WI38 (cell line): ENCODE data around the gene MARVELD1.

ENCODE experiments used
- H3K4me3 ChIP-seq: 2 replicates; pipeline ENCODE4 v1.5.1; 2011; ENCODE audit warnings: low read depth, mild to moderate bottlenecking, control low read depth, low read length
- TF ChIP-seq, protein P1 (sequence below): IDR thresholded peaks from 2 replicates; pipeline ENCODE4 v1.5.1; 2012; ENCODE audit warnings: low read depth, mild to moderate bottlenecking, control low read depth, low read length

Gene MARVELD1

DNA sequence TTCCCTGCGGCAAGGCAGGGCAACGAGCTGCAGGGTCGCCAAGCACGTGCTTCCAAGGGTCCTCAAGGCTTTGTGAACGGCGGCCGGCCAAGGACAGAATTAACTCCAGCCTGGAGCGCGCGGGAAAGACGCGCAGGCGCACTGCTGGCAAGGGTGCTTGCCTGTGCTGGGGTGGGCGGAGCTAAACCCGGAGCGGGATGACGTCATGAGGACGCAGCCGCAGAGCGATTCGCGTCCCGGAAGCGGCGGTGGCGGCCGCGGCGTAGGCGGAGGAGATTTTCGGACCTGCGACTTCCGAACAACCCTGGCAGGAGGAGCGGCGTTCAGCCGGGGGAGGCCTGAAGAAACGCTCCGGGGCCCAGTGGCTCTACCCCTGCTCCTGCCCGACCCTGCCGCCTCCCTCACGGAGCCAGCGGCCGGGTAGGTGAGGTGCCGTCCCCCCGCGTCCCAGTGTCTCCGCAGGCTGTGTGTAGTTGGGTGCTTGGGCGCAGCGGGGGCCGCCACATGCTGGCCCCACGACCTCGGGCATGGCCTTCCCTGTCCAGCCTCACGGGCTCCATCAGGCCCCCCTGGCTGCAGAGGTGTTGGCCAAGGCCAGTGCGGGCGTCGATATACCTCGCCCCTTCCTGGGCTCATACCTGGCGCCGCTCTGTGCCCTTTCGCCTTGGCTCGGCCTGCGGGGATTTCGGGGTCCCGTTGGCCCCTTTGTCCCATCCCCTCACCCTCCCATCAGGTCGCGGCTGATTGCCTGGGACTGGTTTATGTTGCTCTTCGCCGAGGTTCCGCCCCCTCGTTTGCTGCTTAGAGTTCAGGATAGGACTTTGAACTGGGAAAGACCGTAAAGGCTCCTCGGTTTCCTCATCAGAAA lies 23.6 kb downstream of the MARVELD1 start, which contains the start of gene ZFYVE27:
TSS of gene ZFYVE27 (plus strand) at position 227 of the 868 bp plus-strand sequence. CDS start 1,350 bp downstream, outside the sequence.
- peak within 1 kb of the TSS; percentile 96 for H3K4me3 ChIP-seq
- TF ChIP-seq, protein P1, sequence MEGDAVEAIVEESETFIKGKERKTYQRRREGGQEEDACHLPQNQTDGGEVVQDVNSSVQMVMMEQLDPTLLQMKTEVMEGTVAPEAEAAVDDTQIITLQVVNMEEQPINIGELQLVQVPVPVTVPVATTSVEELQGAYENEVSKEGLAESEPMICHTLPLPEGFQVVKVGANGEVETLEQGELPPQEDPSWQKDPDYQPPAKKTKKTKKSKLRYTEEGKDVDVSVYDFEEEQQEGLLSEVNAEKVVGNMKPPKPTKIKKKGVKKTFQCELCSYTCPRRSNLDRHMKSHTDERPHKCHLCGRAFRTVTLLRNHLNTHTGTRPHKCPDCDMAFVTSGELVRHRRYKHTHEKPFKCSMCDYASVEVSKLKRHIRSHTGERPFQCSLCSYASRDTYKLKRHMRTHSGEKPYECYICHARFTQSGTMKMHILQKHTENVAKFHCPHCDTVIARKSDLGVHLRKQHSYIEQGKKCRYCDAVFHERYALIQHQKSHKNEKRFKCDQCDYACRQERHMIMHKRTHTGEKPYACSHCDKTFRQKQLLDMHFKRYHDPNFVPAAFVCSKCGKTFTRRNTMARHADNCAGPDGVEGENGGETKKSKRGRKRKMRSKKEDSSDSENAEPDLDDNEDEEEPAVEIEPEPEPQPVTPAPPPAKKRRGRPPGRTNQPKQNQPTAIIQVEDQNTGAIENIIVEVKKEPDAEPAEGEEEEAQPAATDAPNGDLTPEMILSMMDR: no peak

DNA sequence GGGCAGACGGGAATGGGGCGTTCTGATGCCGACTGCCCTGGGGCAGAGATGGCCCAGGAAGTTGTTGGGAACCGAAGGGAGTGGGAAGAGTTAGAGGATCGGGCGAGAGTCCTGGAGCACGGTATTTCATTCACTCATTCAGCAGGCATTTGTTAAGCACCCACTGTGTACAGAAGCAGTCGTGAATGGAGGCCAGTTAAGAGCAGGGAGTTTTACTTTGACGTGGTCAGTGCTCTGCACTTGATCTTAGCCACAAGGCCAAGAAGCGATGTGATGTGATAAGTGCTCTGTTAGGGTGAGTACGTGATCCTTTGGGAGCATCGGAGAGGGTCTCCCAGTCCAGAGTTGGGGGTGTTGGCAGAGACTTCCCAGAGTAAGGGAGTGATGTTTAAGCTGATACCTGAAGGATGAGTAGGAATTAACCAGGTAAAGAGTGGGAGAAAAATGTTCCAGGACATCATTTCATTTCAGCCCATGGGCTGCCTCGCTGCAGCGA lies 24.3 kb downstream of the MARVELD1 start:
- TF ChIP-seq, protein P1: no peak
- H3K4me3 ChIP-seq: peak overlapping the region; percentile 96

DNA sequence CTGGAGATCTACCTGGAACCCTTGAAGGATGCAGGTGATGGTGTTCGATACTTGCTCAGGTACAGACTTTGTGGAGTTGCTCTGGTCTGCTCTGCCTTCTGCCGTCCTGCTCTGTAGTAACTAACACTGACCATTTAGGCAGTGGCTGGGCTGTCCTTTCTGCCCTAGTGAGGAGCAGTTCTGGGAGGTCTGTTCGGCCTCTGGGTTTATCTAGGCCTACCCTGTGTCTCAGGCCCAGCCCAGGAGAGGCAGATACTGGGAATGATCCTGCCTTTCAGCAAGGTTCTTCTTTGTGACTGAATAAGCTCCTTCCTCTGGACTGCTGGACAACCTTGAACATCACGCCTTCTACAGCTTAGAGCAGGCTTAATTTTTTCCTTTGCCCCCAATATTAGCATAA lies 25.1 kb downstream of the MARVELD1 start:
- TF ChIP-seq, protein P1: no peak
- H3K4me3 ChIP-seq: no peak overlapping the region

DNA sequence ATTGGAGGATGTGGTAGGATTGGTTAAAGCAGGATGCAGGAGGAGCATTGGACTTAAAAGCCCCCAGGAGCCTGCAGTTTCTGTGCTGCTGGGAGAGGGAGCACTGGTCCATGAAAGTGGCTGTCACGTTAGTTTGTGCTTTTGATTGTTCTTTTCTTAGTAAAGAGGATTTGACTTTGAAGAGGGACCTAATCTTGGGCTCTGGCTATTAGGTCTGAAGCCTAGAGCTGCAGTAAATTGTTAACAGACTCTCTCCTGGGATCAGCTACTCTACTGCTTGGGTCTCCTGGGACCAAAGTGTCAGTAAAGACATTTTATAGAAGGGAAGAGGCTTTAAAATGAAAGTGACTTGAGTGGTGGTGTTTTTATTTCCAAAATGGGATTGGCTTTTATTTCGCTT lies 27.1 kb downstream of the MARVELD1 start:
- TF ChIP-seq, protein P1: no peak
- H3K4me3 ChIP-seq: no peak overlapping the region

DNA sequence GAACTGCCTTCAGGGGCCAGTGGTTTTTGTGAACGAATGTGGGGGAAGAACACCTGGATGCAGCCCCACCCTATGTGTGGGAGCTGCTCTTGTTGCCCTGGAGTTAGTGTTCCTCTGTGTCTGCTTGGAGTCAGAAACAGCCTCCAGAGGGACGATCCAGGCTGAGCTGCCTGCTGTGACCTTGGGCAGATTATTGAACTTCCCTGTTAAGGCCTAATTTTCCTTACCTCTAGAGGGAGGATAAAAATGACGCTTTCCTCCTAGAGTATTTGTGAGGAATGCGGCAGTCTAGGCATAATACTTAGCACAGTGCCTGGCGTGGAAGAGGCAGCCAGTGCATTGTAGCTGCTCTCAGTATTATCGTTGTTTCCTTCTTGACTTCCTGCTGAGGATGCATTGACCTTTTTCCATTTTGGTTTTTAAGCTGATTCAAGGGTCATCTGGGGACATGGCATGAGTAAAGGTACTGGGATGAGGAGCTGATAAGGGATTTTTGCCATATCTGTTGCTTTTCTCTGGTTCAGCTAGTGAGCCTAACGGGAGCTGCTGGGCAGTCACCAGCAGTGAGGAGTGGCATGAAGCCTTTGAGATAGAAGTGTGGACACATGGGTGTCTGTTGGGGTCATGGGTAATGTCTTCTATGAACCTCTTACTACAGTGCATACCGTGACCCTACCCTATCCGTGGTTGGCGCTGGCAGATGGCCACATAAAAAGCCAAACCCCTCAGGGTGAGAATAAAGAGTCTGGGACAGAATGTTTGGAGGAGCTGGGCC lies 29.8 kb downstream of the MARVELD1 start:
- TF ChIP-seq, protein P1: no peak
- no peak overlapping the region for H3K4me3 ChIP-seq

DNA sequence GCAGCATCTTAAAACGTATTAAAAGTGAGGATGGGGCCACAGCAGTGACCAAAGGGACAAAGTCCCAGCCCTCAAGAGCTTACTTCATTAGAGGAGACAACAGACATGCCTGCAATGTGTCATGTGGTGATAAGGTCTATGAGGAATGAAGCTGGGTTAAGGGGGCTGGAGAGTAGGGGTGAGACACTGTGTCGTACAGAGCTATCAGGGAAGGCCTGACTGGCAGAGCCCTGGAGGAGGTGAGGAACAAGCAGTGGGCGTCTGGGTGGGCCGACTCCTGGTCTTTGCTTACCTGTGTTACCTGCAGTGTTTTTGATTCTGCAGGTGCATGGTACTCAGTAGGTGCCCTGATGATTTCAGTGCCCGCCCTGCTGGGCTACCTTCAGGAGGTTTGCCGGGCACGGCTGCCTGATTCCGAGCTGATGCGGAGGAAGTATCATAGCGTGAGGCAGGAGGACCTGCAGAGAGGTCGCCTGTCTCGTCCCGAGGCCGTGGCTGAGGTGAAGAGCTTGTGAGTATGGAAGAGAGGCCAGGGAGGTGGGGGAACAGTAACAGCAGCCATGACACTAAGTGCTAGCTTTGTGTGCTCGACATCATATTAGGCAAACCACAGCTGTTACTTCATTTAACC lies 31.0 kb downstream of the MARVELD1 start:
- TF ChIP-seq, protein P1: no peak
- no peak overlapping the region for H3K4me3 ChIP-seq
